Measurements from ENCODE around the gene HDDC2.

Gene HDDC2

DNA sequence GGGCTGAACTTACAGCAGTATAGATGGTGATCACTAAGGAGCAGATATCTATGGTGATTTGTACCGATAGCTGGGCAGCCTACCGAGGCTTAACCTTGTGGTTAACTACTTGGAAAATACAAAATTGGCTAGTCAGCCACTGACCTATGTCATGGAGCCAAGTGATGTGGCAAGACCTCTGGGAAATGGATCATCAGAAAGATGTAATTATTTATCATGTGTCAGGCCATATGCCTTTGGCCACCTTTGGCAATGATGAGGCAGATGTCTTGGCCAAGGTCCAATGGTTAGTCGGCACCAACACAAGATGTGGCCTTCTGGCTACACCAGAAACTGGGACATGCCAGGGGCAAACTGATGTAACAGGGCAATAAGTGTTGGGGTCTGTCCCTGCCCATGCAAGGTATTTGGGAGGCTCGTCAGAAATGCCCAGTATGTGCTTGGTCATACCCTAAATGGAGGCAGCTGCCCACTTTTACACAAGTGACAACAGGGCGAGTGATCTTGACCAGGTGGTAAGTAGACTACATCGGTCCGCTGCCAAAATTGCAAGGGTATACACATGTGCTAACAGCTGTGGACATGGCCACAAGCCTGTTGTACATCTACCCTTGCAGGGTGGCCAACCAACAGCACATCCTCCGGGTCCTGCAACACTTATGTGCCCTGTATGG, 30.1 kb downstream of the HDDC2 start:
- FAIRE-seq (no peak), DNase-seq (ENCODE audit: insufficient read length, low spot score) (no peak)

DNA sequence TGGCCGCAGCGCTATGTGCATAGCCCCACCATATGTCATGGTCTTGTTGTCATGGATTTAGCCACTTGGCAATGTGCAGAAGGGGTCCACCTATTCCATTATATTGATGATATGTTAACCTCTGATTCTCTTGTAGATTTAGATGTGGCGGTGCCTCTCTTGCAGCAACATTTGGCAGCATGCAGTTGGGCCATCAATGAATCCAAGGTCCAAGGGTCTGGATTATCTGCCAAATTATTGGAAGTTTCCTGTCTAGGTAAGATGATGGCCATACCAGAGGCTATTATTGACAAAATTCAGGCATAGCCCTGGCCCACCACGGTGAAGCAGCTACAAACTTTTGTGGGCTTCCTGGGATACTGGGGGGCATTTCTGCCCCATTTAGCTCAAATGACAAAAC, 31.4 kb downstream of the HDDC2 start:
- DNase-seq (ENCODE audit: insufficient read length, low spot score), result no peak
- FAIRE-seq, result no peak

DNA sequence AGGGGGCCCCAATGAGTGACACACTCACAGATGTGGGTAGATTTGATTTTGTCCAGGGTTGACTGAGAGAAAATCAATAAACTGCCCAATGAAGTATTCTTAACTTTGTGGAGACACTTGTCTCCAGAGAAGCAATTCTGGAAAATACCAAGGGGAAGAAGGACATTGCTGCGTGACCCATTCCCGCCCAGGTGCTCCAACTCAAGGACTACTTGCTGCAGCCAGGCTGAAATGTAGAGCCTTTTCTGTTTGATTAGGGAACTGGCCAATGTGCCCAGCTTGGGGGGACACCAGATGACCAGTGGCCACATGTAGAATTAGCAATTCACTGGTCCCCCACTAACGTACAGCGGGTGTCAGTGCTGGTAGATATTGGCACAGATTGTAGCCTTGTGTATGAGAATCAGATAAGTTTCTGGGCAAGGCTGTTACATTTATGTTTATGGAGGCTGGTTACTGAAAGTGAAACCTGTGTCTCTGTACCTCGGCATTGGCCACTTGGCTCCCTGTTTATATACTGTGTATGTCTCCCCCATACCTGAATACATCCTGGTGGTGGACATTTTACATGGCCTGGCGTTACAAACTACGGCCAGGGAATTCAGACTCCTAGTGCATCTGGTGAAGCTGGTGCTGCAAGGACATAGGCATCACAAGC, 32.3 kb downstream of the HDDC2 start:
- DNase-seq (ENCODE audit: insufficient read length, low spot score) (no peak), FAIRE-seq (no peak)

DNA sequence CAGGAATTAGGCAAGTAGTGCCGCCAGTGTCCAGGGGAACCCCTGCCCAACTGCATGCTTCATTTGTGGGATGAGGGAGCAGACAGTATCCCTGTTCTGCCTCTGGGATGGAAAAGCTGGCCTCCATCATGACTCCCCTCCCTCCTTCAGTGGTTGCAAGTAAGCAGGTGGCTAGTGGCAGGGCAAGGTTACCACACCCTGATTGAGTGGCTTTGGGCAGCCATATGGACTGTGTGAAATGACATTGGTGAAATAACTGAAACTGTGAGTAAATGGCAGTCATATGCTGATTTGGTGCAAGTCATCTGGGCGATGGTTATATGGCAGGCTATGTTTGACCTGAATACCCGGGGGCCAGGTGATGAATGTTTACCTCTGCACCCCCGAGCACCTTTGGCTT, 33.0 kb downstream of the HDDC2 start:
- FAIRE-seq (no peak), DNase-seq (ENCODE audit: insufficient read length, low spot score) (no peak)

DNA sequence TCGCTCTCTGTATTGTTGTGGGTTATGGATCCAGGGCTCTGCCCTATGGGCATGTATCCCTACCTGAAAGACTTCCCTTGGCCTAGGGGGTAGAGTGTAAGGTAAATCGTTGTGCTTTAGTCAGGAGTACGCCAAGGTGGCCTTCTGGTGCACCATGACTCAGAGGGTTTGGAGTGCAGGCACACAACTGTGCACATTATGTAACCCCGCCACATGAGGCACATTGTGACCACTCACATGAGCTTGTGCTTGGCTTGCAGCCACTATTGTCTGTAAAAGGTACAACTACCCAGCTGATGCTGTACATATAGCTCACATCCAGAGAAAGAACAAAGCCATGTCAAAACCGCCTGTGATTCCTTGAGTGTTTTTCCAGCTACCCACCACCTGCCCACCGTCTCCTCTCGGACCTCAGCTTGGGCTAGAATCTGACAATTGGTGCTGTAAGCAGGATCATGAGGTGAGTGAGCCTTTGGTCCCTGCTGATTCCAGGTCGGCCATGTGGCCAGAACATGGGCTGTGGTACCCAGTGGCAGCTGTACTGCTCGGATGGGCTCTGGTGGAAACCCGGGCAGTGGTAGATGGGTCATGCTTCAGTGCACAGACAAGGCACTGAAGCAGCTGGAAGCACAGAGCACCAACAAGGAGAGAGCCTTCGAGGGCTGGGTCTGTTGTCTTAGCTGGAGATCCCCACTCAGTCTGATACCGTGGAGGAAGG, 33.8 kb downstream of the HDDC2 start:
- no peak for DNase-seq (ENCODE audit: insufficient read length, low spot score)
- FAIRE-seq, result no peak

DNA sequence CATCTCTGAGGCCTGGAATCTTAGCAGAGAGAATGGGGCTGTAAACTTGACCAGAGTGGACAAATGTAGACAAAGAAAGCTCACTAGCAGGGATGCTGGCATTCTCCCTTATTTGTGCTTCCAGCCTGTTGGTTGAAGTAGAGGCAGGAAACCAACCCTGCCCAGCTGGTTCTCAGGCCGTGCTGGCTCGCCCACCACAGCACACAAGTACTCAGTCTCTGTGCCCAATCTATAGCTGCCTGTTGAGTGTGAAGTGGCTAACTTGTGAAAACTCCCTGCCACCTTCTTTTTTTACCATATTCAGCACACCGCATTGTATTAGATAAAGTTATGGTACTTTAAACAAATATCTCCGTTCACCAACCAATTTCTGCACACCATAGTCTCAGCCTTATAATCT, 37.3 kb downstream of the HDDC2 start:
- DNase-seq (ENCODE audit: insufficient read length, low spot score) (no peak), FAIRE-seq (no peak)

DNA sequence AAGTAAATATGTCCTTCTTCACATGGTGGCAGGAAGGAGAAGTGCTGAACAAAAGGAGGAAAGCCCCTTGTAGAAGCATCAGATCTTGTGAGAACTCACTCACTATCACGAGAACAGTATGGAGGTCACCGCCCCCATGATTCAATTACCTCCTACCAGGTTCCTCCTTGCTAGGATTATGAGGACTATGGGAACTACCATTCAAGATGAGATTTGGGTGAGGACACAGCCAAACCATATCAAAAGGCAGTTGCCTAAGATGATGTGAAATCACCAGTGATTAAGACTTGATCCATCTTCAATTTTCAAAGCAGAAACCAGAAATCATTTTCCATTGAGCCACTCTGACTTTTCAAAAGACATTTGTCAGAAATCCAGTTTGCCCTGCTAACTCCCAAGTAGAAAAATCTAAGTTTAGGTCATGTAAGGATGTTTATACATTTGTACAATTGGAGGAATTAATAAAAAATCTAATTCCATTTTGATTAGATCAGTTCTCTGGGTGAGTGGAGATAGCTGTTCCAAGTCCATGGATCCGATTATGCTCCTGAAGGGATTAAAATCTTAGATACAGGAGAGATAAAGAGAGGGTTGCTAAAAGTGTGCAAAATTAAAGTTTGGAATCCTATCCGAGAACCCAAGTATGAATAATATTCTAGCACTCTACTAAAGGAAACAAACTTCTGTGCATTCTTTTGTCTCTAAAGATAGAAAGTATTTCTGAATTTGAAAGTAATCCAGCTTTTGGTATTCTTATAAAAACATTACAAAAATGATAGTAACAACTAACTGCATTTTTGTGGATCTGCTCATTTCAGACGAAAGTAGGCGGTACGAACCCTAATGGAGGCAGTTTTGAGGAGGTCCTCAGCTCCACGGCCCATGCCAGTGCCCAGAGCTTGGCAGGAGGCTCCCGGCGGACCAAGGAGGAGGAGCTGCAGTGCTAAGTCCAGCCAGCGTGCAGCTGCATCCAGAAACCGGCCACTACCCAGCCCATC, 39.5 kb downstream of the HDDC2 start:
- DNase-seq (ENCODE audit: insufficient read length, low spot score) (no peak), FAIRE-seq (no peak)

DNA sequence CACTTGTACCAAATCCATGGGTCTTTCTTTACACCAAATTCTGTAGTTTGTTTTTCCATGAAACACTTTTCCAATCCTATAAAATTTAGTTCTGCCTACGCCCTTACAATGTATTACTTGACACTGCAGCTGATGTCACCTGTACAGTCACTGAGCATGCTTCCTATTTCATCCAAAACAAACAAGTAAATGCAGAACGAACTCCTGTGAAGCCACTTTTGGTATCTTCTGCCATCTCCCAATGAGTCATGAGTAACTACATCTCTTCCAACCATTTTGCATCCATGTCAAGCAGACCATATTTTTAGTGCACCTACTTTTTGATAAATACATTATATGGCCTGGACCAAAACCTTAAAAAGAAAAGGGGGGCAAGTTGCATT, 42.4 kb downstream of the HDDC2 start:
- DNase-seq (ENCODE audit: insufficient read length, low spot score) (no peak), FAIRE-seq (no peak)

DNA sequence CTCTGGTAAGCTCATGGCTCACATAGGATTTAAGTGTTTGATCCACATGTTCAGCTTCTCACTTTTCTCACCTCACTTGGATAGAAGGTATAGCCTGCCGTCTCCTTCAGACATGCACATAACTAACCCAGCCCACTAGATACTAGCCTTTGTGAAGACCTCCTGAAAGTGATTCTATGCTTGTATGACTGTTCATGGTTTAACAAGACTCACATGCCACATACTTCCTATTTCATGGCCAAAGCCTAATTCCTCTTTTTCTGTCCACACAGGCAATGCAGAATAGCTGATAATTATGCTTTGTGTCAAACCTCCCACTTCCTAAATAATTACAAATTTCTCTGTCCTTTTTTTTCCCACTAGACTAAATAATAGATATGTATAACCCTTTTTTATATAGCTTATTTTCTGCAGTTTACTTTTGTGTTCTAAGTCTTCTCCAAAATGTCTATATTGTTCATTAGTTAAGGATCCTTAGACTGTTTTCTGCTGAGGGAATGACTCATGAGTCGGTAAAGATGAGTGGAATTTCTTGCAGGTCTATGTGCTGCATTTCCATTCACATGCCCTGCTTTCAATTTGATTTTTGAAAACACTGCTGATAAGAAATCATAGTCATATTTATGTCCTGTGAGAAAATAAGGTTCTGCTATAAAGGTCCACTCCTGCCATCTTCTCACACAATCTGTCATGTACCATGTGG, 43.0 kb downstream of the HDDC2 start:
- DNase-seq (ENCODE audit: insufficient read length, low spot score) (no peak), FAIRE-seq (no peak)

DNA sequence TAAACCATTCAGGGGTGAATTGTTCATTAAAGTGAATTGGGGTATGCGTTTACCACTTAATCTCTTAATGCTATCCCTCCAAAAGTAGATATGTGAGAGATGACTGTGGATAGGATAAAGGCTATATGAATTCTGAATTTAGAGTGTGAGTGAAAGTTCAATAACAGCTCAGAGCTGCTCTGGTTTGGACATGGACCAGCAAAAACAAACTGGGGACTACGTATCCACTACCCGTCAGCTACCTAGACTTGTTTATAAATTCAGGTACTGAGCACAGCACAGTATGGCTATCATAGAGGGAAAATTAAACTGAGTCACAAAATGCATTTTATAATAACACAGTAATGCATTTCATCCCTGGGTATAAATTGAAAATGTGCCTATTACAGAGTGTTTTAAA, 44.4 kb downstream of the HDDC2 start:
- FAIRE-seq (no peak), DNase-seq (ENCODE audit: insufficient read length, low spot score) (no peak)

DNA sequence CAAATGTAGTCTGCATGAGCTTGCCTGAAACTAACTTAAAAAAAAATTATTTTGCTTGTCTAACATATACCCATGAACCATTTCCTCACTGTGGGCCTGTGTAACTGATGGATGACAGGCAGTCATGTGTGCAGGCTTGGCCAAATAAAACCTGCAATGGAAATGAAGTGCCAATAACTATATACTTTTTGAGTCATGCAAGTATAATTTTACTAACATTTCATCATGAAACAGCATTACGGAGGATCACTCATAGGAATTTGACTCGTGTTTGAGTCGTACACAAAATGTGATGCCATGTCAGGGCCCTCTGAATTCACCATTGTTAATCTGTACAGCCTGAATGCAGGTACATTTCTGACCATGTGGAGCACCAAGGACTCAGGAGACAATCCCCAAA, 46.6 kb downstream of the HDDC2 start:
- DNase-seq (ENCODE audit: insufficient read length, low spot score), result no peak
- no peak for FAIRE-seq

DNA sequence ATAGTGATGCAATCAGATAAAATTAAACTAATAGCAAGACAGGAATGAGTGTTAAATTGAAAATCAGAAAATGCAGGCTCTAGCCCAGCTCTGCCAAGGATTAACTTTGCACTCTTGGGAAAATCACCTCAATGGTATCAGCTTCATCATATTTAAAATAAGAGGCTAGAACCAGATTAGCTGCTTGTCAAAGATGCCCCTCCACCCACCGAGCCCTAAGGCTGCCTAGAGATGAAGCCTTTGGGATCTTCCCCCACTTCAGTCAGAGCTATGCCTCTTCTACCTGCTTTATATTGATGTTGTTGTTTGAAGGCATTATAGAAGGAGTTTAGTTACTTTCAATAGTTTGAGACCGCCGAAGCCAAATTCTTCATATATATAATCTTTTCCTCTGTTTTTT, 47.4 kb downstream of the HDDC2 start:
- FAIRE-seq (no peak), DNase-seq (ENCODE audit: insufficient read length, low spot score) (no peak)

DNA sequence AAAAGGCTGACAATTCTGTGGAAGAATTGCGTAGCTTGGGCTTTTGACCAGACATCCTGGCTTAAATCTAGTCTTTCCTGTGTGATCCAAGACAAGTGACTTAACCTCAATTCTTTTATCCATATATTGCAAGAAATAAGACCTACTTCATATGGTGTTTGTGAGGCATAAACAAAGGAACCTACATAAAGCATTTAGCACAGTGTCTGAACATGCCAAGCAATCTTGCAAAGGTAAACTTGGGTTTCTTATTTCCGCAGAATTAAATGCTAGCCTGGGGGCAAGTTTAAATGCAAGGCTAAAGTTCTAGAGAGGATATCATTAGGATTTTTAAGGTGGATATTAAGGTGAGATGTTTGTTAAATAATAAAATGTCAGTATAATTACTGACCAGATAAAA, 47.9 kb downstream of the HDDC2 start:
- no peak for FAIRE-seq
- no peak for DNase-seq (ENCODE audit: insufficient read length, low spot score)

DNA sequence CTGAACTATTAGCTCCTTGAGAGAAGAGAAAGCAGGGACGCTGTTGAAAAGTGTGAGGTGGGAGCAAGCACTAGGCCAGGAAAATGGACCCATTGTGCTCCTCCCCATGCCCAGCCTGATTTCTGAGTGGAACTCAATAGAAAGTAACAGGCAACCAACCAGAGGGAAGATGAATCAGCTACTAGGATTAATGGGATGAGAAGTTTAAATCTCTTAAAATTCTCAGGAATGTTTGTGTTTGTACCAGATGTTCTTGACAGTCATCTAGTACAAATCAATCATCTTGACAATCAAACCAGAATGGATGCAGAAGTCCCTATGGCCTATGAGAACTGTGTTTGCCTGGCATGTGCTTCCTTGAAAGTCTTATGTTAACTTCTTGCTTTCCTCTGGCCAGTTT, 48.9 kb downstream of the HDDC2 start:
- no peak for FAIRE-seq

DNA sequence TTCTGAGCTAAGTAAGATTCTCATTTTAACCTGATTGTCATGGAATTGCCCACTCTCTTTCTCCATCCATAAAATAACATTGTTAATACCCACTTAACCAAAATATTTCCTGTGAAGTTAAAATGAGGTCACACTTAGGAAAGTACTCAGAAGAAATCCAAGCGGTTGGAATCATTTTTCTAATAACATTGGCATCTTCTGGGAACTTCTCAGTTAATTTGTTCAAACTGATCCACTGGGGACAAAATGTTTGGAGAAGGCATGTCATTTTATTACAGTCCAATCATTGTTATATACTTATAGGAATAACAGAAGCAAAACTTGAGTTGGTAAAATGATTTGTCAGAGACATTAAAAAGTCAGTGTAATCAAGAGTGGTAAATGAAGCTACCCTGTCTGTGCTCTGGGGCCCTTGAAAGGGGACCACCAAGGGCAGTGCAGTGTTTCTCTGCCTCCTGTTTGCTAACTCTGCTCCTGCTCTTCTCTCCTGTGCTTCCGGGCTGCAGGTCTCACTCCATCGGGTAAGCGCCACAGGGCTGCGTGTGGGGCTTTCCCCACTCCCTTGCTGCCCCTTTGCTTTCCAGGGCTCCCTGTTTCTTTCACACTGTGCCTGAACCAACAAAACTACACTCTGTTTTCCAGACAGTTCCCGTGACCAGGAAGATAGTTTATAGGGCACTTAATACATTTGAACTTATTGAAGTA, 50.1 kb downstream of the HDDC2 start:
- DNase-seq (ENCODE audit: insufficient read length, low spot score) (no peak), FAIRE-seq (no peak)

More for the DNA sequence above, 48.9 kb downstream of the HDDC2 start:
- DNase-seq (ENCODE audit: insufficient read length, low spot score), result no peak

DNA sequence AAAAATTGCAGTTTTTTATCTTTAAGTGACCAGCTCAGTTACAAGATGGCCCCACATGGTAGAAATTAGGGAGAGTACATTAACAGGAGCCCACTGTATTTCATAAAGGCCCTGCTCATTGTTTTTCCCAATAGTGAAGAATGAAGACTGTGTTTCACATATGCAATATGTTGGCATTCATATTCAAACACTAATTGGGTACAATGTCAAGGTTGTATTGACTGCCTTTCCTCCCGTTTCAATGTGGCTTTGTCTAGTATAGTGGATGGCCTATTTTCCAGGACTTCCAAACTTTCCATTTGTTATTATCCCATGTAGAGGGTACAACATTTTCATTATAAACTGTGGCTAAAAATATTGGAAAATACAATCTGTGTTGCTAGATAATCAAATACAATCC, 51.3 kb downstream of the HDDC2 start:
- no peak for FAIRE-seq
- DNase-seq (ENCODE audit: insufficient read length, low spot score), result no peak

DNA sequence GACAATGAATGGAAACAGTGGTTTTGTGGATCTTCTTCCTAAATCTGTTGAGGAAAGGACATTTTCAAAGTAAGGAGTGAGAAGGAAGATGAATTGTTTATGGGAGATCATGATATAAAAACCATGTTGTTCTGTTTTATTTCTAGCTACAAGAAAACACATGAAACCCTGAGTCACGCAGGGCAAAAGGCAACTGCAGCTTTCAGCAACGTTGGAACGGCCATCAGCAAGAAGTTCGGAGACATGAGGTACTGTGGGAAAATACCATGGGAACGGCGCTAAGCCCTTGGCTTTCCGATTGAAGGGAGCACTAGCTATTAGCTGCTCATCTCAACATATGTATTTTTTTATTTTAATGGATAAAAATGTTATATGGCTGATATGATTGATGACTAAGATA, 53.6 kb downstream of the HDDC2 start:
- no peak for FAIRE-seq
- no peak for DNase-seq (ENCODE audit: insufficient read length, low spot score)

DNA sequence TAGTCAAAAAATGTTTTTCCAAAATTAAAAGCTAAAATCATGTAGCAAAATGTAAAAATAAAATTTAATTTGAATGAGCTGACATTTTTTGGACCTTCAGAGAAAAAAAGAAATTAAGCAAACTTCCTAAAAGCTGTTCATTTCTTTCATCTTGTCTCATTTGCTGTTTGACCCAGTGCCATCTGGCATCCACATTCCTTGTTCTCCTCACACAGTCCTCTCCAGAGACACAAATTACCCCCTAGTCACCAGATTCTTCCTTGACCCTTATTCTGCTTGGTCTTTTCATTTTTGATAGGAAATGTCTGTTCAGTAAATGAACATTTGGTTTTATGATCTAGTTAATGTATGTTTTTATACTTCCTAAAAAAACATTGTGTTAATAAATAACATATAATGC, 55.2 kb downstream of the HDDC2 start:
- FAIRE-seq, result no peak
- DNase-seq (ENCODE audit: insufficient read length, low spot score), result no peak

DNA sequence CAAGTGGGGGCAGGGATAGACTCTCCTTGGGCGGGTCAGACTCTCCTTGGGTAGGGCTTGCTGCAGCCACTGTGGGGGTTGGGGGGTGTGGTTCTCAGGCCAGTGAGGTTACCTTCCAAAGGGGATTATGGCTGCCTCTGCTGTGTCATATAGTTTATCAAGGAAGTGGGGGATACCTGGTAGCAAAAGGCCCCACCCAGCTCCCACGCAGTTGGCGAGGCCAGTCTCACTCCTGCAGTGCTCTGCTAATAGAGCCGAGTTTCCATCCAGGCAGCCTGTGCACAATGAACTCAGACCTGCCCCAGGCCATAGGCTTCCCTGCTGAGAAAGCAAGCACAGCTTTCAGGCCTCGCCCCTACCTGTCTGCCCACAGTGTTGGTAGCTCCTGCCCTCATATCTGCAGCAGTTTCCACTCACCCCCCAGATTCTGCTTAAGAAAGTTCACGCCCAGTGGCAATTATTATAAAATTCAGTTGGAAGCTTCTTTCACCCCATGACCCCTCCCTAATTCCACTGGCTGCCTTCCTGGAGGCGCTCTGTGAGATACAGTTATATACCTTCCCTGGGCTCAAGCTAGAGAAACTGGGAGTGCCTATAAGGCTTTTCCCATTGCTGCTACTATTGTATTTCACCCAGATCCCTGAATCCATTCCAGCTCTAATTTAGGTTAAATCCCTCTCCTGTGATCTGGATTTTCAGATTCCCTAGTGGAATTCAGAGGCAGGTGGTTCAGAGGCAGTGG, 56.1 kb downstream of the HDDC2 start:
- FAIRE-seq, result no peak
- no peak for DNase-seq (ENCODE audit: insufficient read length, low spot score)

All from HTR-8/SVneo (cell line).